BE2C (cell line): Measurements from ENCODE around the gene PTPRG.

ENCODE experiments used
- DNase-seq: peaks from one replicate; pipeline ENCODE4 v3.0.0-alpha.2; 2020
- H3K27me3 ChIP-seq: fragments of 250-450 bp; sonication (Bioruptor Pico); 2 replicates; pipeline ENCODE4 v1.5.1; 2020; ENCODE audit warnings: mild to moderate bottlenecking
- H3K36me3 ChIP-seq: fragments of 250-450 bp; sonication (Bioruptor Pico); 2 replicates; pipeline ENCODE4 v1.5.1; 2020; ENCODE audit warnings: mild to moderate bottlenecking
- H3K4me1 ChIP-seq: fragments of 250-450 bp; sonication (Bioruptor Pico); 2 replicates; pipeline ENCODE4 v1.5.1; 2020
- H3K4me3 ChIP-seq: 2 replicates; pipeline ENCODE4 v1.5.1; 2011; ENCODE audit warnings: low read depth, low read length
- H3K9me3 ChIP-seq: fragments of 250-450 bp; sonication (Bioruptor Pico); 2 replicates; pipeline ENCODE4 v1.5.1; 2020
- TF ChIP-seq, protein P1 (sequence below): IDR thresholded peaks from 2 replicates; pipeline ENCODE4 v1.5.1; 2012; ENCODE audit warnings: mild to moderate bottlenecking, low read depth, low read length

Gene PTPRG

DNA sequence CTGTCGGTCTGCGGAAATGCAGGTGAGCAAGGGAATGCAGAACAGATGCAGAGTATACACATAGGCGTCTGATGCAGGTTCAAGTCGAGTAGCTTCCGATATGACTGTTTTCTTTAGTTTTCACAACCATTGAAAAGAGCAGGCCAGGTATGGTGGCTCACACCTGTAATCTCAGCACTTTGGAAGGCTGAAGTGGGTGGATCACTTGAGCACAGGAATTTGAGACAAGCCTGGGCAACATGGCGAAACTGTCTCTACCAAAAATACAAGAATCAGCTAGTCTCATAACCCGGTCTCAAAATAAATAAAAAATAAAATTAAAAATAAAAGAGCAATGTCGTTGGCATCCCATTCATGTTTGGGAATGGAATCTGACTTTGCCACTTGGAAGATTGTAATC is 101.5 kb downstream of the PTPRG start:
- H3K27me3 ChIP-seq = no peaks in the 10 kb centered on the region; the same call in 1 of the 2 replicates
- TF ChIP-seq, protein P1, sequence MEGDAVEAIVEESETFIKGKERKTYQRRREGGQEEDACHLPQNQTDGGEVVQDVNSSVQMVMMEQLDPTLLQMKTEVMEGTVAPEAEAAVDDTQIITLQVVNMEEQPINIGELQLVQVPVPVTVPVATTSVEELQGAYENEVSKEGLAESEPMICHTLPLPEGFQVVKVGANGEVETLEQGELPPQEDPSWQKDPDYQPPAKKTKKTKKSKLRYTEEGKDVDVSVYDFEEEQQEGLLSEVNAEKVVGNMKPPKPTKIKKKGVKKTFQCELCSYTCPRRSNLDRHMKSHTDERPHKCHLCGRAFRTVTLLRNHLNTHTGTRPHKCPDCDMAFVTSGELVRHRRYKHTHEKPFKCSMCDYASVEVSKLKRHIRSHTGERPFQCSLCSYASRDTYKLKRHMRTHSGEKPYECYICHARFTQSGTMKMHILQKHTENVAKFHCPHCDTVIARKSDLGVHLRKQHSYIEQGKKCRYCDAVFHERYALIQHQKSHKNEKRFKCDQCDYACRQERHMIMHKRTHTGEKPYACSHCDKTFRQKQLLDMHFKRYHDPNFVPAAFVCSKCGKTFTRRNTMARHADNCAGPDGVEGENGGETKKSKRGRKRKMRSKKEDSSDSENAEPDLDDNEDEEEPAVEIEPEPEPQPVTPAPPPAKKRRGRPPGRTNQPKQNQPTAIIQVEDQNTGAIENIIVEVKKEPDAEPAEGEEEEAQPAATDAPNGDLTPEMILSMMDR = no peak
- H3K4me1 ChIP-seq = no peaks in the 10 kb centered on the region
- no peak for DNase-seq
- no peaks in the 10 kb centered on the region for H3K9me3 ChIP-seq
- no peaks in the 10 kb centered on the region for H3K36me3 ChIP-seq
- no peak overlapping the region for H3K4me3 ChIP-seq

DNA sequence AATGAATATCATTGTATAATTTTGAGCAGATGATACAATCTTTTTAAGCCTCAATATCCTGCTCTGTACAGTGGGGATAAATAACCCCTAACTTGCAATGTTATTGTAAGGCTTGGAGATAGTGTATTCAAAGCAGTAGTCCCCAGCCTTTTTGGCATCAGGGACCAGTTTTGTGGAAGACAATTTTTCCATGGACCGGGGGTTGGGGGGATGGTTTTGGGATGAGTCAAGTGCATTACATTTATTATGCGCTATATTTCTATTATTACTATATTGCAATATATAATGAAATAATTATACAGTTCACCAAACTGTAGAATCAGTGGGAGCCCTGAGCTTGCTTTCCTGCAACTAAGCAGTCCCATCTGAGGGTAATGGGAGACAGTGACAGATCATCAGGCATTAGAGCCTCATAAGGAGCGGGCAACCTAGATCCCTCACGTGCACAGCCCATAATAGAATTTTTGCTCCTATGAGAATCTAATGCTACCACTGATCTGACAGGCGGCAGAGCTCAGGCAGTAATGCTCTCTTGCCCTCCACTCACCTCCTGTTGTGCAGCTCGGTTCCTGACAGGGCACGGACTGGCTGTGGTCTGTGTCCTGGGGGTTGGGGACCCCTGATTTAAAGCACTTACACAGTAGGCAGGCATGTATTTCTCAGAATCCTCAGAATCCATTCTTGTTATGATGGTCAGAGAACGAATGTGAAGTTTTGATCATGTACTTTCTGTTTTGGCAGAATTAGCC is 102.2 kb downstream of the PTPRG start:
- no peaks in the 10 kb centered on the region for H3K4me1 ChIP-seq
- TF ChIP-seq, protein P1 = no peak
- no peak overlapping the region for H3K4me3 ChIP-seq
- H3K9me3 ChIP-seq = no peaks in the 10 kb centered on the region
- H3K27me3 ChIP-seq = no peaks in the 10 kb centered on the region; the same call in 1 of the 2 replicates
- no peak for DNase-seq
- H3K36me3 ChIP-seq = no peaks in the 10 kb centered on the region

DNA sequence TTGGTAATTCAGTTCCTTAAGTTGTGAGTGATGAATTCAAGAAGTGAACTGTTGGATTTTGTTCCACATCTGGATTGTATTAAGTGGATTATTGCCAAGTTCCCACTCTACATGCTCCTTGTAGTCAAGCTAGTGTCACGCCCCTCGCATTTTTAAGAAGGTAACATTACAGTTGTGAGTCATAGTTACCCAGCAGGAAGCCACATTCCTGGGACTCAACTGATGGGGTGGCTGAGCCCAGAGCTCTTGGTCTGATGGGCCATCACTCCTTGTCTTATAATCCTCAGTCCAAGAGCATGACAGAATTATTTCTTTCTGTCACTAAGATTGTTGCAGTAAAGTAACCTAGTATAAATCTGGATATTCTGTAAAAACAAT is 102.7 kb downstream of the PTPRG start:
- Histone ChIP-seq H3K4me3 (no peak overlapping the region), H3K36me3 (no peaks in the 10 kb centered on the region), H3K9me3 (no peaks in the 10 kb centered on the region), H3K4me1 (no peaks in the 10 kb centered on the region), H3K27me3 (no peaks in the 10 kb centered on the region; the same call in 1 of the 2 replicates)
- TF ChIP-seq, protein P1 = no peak
- no peak for DNase-seq

DNA sequence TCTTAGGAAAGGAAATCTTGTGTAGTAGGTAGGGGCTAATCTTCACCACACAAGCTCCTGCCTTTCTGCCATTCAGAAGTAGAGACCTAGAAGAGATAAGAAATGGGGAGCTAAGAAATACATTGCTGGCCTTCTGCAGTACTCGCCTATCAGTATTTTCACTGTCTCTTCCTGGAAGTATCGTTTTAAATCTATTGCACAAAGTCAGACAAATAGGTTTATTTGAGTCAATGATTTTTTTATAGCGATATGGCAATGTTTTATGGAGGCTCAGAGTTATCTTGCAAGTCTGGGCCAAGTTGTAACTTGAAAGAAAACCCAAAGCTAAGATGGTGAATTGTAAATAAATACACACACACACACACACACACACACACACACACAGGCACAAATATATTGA is 103.8 kb downstream of the PTPRG start:
- Histone ChIP-seq H3K27me3 (no peaks in the 10 kb centered on the region; the same call in 1 of the 2 replicates), H3K36me3 (no peaks in the 10 kb centered on the region), H3K9me3 (no peaks in the 10 kb centered on the region), H3K4me1 (no peaks in the 10 kb centered on the region), H3K4me3 (no peak overlapping the region)
- TF ChIP-seq, protein P1 = no peak
- no peak for DNase-seq

DNA sequence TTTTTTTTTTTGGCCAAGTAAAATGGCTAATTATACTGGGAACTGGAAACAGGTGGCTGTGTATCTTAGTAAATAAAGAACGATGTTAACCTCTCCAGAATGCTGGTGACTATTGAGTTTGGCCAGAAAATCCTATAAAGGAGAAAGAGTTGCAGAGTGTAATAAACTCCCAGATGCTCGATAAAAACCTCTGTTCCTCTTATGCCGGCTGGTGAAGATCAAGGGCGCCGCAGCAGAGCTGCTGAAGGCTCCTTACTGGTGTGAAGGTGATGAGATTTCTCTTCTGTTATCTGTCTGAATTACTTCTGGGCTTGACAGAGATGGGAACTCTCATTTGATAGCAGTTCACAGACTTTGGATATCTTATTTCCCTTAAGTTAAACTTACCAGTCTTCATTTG is 104.6 kb downstream of the PTPRG start:
- DNase-seq = no peak
- Histone ChIP-seq H3K27me3 (no peaks in the 10 kb centered on the region; the same call in 1 of the 2 replicates), H3K36me3 (no peaks in the 10 kb centered on the region), H3K4me3 (no peak overlapping the region), H3K4me1 (no peaks in the 10 kb centered on the region), H3K9me3 (no peaks in the 10 kb centered on the region)
- TF ChIP-seq, protein P1 = no peak

DNA sequence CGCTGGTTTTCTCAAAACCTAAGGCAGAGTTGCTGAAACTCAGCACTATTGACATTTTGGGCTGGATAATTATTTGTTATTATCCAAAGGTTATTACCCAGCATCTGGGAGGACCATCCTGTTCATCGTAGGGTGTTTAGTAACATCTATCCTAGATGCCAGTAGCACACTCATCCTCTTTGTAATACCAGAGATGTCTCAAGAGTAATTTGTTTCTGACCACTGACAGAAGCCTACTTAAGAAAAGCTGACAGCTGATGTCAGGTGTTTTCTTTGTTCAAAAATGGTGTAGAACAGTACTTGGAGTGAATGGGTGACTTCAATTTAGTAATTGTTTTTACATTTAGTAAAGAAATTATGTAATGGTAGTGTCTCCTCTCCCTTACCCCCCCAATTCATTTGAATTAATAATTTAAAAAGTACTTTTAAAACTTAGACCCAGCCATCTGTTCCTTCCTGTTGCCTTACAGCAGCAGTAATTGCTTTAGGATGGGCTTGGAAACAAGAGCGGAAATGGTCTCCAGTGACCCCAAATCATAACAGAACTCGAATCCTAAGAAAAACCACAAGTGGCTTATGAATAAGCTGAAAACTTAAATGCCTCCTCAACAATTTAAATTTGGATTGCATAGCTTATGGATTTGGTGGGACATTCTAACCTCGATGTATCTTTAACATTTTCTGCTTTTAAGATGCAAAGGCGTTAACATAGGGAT is 105.4 kb downstream of the PTPRG start:
- H3K36me3 ChIP-seq = no peaks in the 10 kb centered on the region
- TF ChIP-seq, protein P1 = no peak
- no peak overlapping the region for H3K4me3 ChIP-seq
- no peaks in the 10 kb centered on the region for H3K4me1 ChIP-seq
- DNase-seq = no peak
- H3K27me3 ChIP-seq = no peaks in the 10 kb centered on the region; the same call in 1 of the 2 replicates
- no peaks in the 10 kb centered on the region for H3K9me3 ChIP-seq
